ENCODE results near the gene FZD10. TPM values are rescaled to one million over a fixed set of nuclear protein-coding genes. Genes with fewer than 3 reads are reported as not detected.

FZD10 gene
- total RNA-seq, 1 donor, result not detected

GRCh38 chr12:130177635-130178242 lies 15.5 kb downstream of the FZD10 start:
- no peak overlapping the region for H3K4me3 ChIP-seq (ENCODE audit: low read depth, low read length)
- no peak for DNase-seq (ENCODE audit: low read depth)
- TF ChIP-seq CTCF (IDR thresholded peaks at IDR 0.05; ENCODE audit: insufficient read depth, low read depth, low read length), result no peak

DNA sequence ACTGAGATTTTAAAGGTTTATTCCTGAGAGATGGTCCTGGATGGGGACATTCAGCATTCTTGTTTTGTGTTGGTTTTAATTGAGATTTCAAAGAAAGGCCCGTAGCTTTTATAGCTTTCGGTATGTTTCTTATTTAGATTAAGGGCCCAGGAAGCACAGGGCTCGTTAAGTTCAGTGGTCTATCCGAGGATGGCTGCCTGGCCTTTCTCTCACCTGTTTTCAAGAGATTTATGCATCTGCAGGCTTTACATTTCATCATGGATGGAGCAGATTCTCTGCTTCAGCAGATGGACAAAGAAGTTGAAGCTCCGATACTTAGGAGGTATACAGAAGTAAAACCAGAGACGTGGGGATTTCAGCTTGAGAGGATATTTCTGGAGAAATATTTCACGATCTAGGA lies 16.0 kb downstream of the FZD10 start:
- no peak overlapping the region for H3K4me3 ChIP-seq (ENCODE audit: low read depth, low read length)
- TF ChIP-seq CTCF (IDR thresholded peaks at IDR 0.05; ENCODE audit: insufficient read depth, low read depth, low read length), result no peak
- no peak for DNase-seq (ENCODE audit: low read depth)

GRCh38 chr12:130179191-130179590 lies 16.9 kb downstream of the FZD10 start:
- no peak for TF ChIP-seq CTCF (IDR thresholded peaks at IDR 0.05; ENCODE audit: insufficient read depth, low read depth, low read length)

DNA sequence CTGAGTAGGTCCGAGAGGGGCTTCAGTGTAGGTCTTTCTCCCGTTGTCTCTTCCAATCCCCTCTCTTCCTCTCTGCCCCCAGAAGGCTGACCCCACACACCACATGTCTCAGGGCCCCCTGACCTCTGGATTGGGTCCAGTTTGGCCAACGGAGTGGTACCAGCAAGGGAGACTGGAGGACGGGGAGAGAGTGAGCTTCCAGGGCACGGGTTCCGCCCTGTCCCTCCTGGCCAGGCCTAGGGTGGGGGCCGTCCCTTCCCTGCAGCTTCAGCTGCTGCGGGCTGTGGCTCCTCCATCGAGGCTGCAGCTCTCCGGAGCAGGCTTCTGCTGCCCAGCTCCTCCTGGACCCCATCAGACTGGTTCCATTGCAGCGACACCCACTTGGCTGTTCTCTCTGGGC lies 17.4 kb downstream of the FZD10 start:
- no peak overlapping the region for H3K4me3 ChIP-seq (ENCODE audit: low read depth, low read length)
- no peak for TF ChIP-seq CTCF (IDR thresholded peaks at IDR 0.05; ENCODE audit: insufficient read depth, low read depth, low read length)
- no peak for DNase-seq (ENCODE audit: low read depth)

More at GRCh38 chr12:130179191-130179590, 16.9 kb downstream of the FZD10 start:
- no peak overlapping the region for H3K4me3 ChIP-seq (ENCODE audit: low read depth, low read length)
- DNase-seq (ENCODE audit: low read depth), result no peak

- no peak for TF ChIP-seq CTCF (IDR thresholded peaks at IDR 0.05; ENCODE audit: insufficient read depth, low read depth, low read length)
- DNase-seq (ENCODE audit: low read depth), result no peak
- H3K4me3 ChIP-seq (ENCODE audit: low read depth, low read length), result no peak overlapping the region
Observed at GRCh38 chr12:130181211-130181610, 18.9 kb downstream of the FZD10 start.

GRCh38 chr12:130183585-130184370 lies 21.5 kb downstream of the FZD10 start:
- H3K4me3 ChIP-seq (ENCODE audit: low read depth, low read length), result no peak overlapping the region
- no peak for TF ChIP-seq CTCF (IDR thresholded peaks at IDR 0.05; ENCODE audit: insufficient read depth, low read depth, low read length)
- DNase-seq (ENCODE audit: low read depth), result no peak
